Ovary (tissue), 9 donors: ENCODE data around the gene SLC37A4. TPM values are rescaled to one million over a fixed set of nuclear protein-coding genes. Genes with fewer than 3 reads are reported as not detected.

ENCODE experiments used
- DNase-seq, 5 donors: peaks; one replicate each; pipeline ENCODE4 v3.0.0-alpha.2; 2019 to 2020
- H3K27ac ChIP-seq, 2 donors: fragments of 200-600 bp; one replicate each; pipeline versions ENCODE4 v1.5.1 to v1.8.0; 2019 to 2022
- H3K27me3 ChIP-seq: fragments of 200-600 bp; one replicate; pipeline ENCODE4 v1.8.0; 2022
- H3K36me3 ChIP-seq: fragments of 200-600 bp; sonication (generic); one replicate; pipeline ENCODE4 v1.5.1; 2019
- H3K4me1 ChIP-seq: one replicate; pipeline ENCODE4 v1.8.1; 2013; ENCODE audit warnings: mild to moderate bottlenecking, moderate library complexity; ENCODE audit not compliant: insufficient read depth
- H3K4me3 ChIP-seq: fragments of 200-600 bp; sonication (generic); one replicate; pipeline ENCODE4 v1.5.1; 2017
- H3K9me3 ChIP-seq, 2 donors: fragments of 200-600 bp in 1 of 2; sonication (generic) in 1 of 2; one replicate each; pipeline versions ENCODE4 v1.5.1 to v1.8.1; 2013 to 2019; ENCODE audit warnings: mild to moderate bottlenecking in 1 of 2, moderate library complexity in 1 of 2
- CTCF ChIP-seq, 3 donors: fragments of 450-650 bp in 2 of 3; fragments of 200-600 bp in 1 of 3; IDR thresholded peaks; one replicate each; pipeline versions ENCODE4 v1.5.1 to v1.8.0; 2016 to 2022; ENCODE audit warnings: antibody characterized with exemption in 3 of 3, mild to moderate bottlenecking in 1 of 3
- EP300 ChIP-seq: sonication (generic); formaldehyde crosslinking; IDR thresholded peaks from one replicate; pipeline ENCODE4 v1.6.1; 2017; ENCODE audit warnings: antibody characterized with exemption
- POLR2A ChIP-seq: fragments of 450-650 bp; IDR thresholded peaks from one replicate; pipeline ENCODE4 v1.6.1; 2017; ENCODE audit warnings: antibody characterized with exemption, mild to moderate bottlenecking, moderate library complexity
- WGBS, 3 donors: extraction: QIAGEN DNeasy Blood & Tissue Kit in 1 of 3; methylation state at CpG; one replicate each; pipeline versions ENCODE4 v1.1.5 to v1.1.7; 2013 to 2017; 5-methylcytosine and 5-hydroxymethylcytosine counted together
- intact Hi-C, 4 donors: fragments of 100-400 bp; cut with DNase I; formaldehyde crosslinking; loops; one replicate each; pipeline versions ENCODE4 v1.11.0 to v1.15.1; 2022 to 2023
- polyA plus RNA-seq, 2 donors: library from polyadenylated mRNA; stranded (reverse); fragments of 200-250 nt in 1 of 2; fragments of 350-450 nt in 1 of 2; fragmentation: Illumina TruSeq in 1 of 2; extraction: RNeasy Lipid Tissue Mini Kit (QIAGEN cat#74804) in 1 of 2; gene quantifications; one replicate each; pipeline ENCODE4 v1.2.3, GENCODE V29; 2013 to 2014
- total RNA-seq, 7 donors: library from RNA; depleted of rRNA in 2 of 7; stranded (reverse); fragments of >200 nt in 2 of 7; fragmentation: NEBNext Ultra II Directional in 3 of 7; extraction: Animal tissue kit (Norgen Biotek cat#: 25700) in 3 of 7; gene quantifications; one replicate each; pipeline versions ENCODE4 v1.1.0 to v1.2.4, GENCODE V29; 2016 to 2023
- donor health status: DM: no; HTN: no; CAD: no; lungs with moderate emphysema.
- donor health status: DM: no; HTN: no; CAD: no.
- donor health status: Bipolar disorder and iron deficiency.
- donor health status: DM: yes; HTN: yes; CAD: no.
- donor health status: DM: no; HTN: no; CAD: no.
- donor health status: DM: yes; HTN: yes; CAD: no.

SLC37A4 gene
- total and polyA plus RNA-seq, 9 donors: 10.5 to 38.1 (median 13.2) TPM

- intact Hi-C loops: loop anchor here in 1 of 4 donors (10.0 kb wide), 1 partner anchor 163 kb away; no protein-coding TSS in a partner anchor
- DNase-seq: no peak
- H3K27ac ChIP-seq: no peak overlapping the region
- H3K9me3 ChIP-seq: no peaks in the 10 kb centered on the region
- H3K4me3 ChIP-seq: no peak overlapping the region
- WGBS, 3 donors: 61 to 70% (median 69%) methylated on average over 8 to 9 of the region's 9 CpGs
- H3K36me3 ChIP-seq: no peaks in the 10 kb centered on the region
- no peaks in the 10 kb centered on the region for H3K27me3 ChIP-seq
- H3K4me1 ChIP-seq: peaks cover 2% of the 10 kb centered on the region
- TF ChIP-seq CTCF (IDR thresholded peaks at IDR 0.05): no peak
- TF ChIP-seq POLR2A: no peak
- no peak for TF ChIP-seq EP300
Observed at GRCh38 chr11:119031912-119032280, 1.2 kb upstream of the SLC37A4 start.

GRCh38 chr11:119030029-119030328 is 698 bp downstream of the SLC37A4 start:
- H3K9me3 ChIP-seq: no peaks in the 10 kb centered on the region
- H3K27me3 ChIP-seq: no peaks in the 10 kb centered on the region
- no peaks in the 10 kb centered on the region for H3K36me3 ChIP-seq
- peak overlapping the region; percentile 18 to 68 for H3K27ac ChIP-seq
- H3K4me1 ChIP-seq: peaks cover 2% of the 10 kb centered on the region
- TF ChIP-seq EP300 (no peak), POLR2A (no peak), CTCF (IDR thresholded peaks at IDR 0.05) (no peak)
- WGBS, 3 donors: 5 to 10% (median 7%) methylated on average over 13 of the region's 13 CpGs
- DNase-seq: no peak
- intact Hi-C loops: loop anchor here in 1 of 4 donors (10.0 kb wide), 1 partner anchor 165 kb away; no protein-coding TSS in a partner anchor
- peak overlapping the region; percentile 53 for H3K4me3 ChIP-seq

GRCh38 chr11:119029340-119030028 is 1.2 kb downstream of the SLC37A4 start:
- 47 to 58% (median 52%) methylated on average over 10 of the region's 10 CpGs for WGBS, 3 donors

GRCh38 chr11:119029069-119029339 is 1.7 kb downstream of the SLC37A4 start:
- Histone ChIP-seq H3K36me3 (no peaks in the 10 kb centered on the region), H3K27ac (peak overlapping the region in 1 of 2 donors; percentile 68), H3K27me3 (no peaks in the 10 kb centered on the region), H3K4me3 (no peak overlapping the region), H3K4me1 (peaks cover 2% of the 10 kb centered on the region), H3K9me3 (no peaks in the 10 kb centered on the region)
- DNase-seq: no peak
- 86 to 100% (median 87%) methylated on average over 1 of the region's 1 CpG for WGBS, 3 donors
- intact Hi-C loops: no loop called here
- TF ChIP-seq EP300 (no peak), CTCF (IDR thresholded peaks at IDR 0.05) (no peak), POLR2A (no peak)

More at GRCh38 chr11:119029340-119030028, 1.2 kb downstream of the SLC37A4 start:
- no peaks in the 10 kb centered on the region for H3K27me3 ChIP-seq
- DNase-seq: peak in 2 of 5 donors; percentile 56
- peak overlapping the region; percentile 53 for H3K4me3 ChIP-seq
- H3K27ac ChIP-seq: peak overlapping the region in 1 of 2 donors; percentile 68
- no peak for TF ChIP-seq EP300
- no peak for TF ChIP-seq POLR2A
- TF ChIP-seq CTCF (IDR thresholded peaks at IDR 0.05): no peak
- no peaks in the 10 kb centered on the region for H3K9me3 ChIP-seq
- no peaks in the 10 kb centered on the region for H3K36me3 ChIP-seq
- intact Hi-C loops: loop anchor here in 1 of 4 donors (10.0 kb wide), 1 partner anchor 165 kb away; no protein-coding TSS in a partner anchor
- peaks cover 2% of the 10 kb centered on the region for H3K4me1 ChIP-seq
